Fibroblast of lung (primary cell): ENCODE data around the gene ASPDH.

ENCODE experiments used
- CTCF ChIP-seq, 2 donors: IDR thresholded peaks in 1 of 2; conservative IDR thresholded peaks in 1 of 2; 1 replicate in 1 of 2; 2 replicates in 1 of 2; pipeline ENCODE4 v1.5.1; 2011 to 2012; ENCODE audit warnings: low read length in 2 of 2, control low read depth in 1 of 2, inconsistent platforms in 1 of 2, low read depth in 1 of 2, mild to moderate bottlenecking in 1 of 2
- EZH2 ChIP-seq: IDR thresholded peaks from 2 replicates; pipeline ENCODE4 v1.5.1; 2012; ENCODE audit warnings: low read length, control low read depth, mild to moderate bottlenecking; ENCODE audit errors: missing control alignments

- TF ChIP-seq CTCF (conservative IDR thresholded peaks at IDR 0.05 in 1 of 2, IDR thresholded peaks at IDR 0.05 in 1 of 2; ENCODE audit: low read depth in 1 of 2, low read length in 2 of 2) (no peak), EZH2 (no peak)
These were observed 22.0 kb upstream of the ASPDH start for GRCh38 chr19:50535672-50536187.
